NCI-H524 (cell line): ENCODE results near the gene FSTL3.
"Not testable (repeated sequence)": the region's sequence is repeated elsewhere in the genome, so short reads cannot be mapped to it uniquely, and the experiment has no call there.

ENCODE experiments used
- DNase-seq, 2 experiments: peaks; one replicate each; lab custom pipeline; 2025; lab: John Stamatoyannopoulos, UW

FSTL3 gene

DNA sequence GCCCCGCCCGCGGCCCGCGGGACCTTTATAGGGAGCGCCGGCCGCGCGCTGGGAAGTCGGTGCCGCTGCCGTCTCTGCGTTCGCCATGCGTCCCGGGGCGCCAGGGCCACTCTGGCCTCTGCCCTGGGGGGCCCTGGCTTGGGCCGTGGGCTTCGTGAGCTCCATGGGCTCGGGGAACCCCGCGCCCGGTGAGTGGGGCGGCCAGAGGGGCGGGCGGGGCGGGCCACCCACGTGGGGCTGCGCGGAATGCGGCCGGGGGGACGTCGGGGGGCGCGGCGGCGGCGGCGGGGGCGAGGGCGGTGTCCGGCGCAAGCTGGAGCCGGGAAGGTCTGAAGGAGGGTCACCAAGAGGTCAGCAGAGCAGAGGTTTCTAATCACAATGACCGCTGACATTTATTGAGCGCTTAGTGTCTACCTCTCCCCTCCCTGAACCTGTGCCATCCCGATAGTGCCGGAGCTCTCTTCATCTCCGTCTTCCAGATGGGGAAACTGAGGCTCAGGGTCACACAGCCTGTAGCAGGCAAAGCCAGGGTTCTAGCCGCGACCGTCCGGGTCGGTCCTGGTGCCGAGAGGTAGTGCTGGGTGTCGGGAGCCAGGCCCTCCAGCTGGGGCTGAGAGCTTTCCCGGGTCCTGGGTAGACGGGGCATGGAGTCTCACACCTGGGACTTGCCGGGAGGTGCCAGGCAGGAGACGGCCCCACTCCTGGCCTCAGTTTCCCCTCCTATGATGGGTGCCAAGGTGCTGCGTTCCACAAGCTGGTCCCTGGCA lies at the start of gene FSTL3:
TSS of gene FSTL3 (plus strand) at position 54 of the 767 bp plus-strand sequence. CDS start at position 86, 32 bp downstream.
- no peak for DNase-seq

DNA sequence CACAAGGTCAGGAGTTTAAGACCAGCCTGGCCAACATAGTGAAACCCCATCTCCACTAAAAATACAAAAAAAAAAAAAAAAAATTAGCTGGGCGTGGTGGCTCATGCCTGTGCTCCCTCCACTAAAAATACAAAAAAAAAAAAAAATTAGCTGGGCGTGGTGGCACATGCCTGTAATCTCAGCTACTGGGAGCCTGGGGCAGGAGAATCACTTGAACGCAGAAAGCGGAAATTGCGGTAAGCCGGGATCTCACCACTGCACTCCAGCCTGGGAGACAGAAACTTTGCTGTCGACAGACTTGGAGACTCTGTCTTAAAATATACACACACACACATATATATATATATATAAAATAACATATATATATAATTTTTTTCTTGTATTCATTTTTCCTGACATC lies 49.6 kb upstream of the FSTL3 start:
- DNase-seq = not testable (repeated sequence)

DNA sequence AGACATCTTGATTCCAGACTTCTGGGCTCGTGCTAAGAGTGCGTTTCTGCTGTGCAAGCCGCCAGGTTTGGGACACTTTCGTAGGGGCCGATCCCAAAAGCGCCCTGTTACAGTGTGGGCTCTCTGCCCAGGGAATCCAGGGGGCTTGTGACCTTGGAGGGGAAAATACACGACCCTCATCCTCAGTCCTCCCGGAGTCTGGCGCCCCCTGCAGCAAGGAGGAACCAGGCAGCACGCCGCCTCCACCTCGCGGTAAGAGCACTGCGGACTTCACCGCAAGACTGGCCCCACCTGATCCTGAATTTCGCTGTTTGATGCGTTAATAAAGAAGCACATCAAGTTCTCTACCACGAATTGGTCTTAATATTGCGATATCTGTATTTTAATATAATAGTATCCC lies 48.0 kb upstream of the FSTL3 start:
- no peak for DNase-seq

DNA sequence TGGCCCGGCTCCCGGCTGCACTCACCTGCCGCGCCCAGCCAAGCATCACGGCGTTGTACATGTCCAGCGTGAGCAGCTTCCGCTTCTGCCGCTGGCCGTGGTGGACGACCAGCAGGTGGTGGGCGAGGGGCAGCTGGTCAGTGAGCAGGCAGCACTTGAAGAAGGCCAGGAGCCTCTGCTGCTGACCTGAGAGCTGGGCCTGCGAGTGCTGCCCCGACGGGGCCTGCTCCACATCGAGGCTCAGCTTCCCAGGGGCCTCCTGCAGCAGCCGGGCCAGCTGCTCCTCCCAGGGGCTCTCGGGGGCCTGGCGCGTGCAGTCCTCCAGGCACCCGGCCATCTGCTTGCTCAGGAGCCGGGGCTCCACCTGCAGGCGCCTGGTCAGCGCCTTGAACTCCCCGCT lies 46.7 kb upstream of the FSTL3 start:
- peak in 1 of 2 experiments; percentile 65 for DNase-seq

DNA sequence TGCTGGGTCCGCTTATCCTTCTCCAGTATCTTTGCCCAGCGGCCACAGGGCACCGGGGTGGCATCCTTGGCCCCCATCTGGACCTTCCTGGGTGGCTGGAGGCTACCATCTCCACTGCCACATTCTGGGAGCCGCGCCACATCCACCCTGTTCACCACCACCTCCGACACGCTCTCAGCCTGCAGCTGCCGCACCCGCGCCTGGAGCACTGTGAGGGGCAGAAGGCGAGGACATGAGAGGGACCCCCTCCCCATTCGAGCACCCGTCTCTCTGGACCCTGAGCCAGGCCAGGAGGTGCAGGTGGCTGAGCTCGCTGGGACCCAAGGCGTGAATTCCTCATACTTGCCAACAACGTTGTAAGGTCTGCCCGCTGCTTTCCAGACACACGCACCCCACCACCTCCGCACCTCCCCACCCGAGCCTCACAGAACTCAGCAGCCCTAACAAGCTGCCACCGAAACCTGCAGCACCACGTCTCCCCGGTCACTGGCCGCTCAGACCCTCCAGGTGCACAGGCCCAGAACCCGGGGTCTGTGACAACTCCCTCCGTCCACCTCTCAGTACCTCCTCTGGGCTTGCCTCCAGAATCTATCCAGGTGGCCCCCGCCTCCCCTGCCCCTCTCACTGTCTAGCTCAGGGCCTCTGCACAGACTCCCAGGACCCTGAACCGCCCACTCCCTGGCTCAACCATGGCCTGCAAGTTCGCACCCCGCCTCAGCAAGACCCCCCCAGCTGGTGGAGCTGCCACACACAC lies 46.1 kb upstream of the FSTL3 start:
- DNase-seq = no peak

DNA sequence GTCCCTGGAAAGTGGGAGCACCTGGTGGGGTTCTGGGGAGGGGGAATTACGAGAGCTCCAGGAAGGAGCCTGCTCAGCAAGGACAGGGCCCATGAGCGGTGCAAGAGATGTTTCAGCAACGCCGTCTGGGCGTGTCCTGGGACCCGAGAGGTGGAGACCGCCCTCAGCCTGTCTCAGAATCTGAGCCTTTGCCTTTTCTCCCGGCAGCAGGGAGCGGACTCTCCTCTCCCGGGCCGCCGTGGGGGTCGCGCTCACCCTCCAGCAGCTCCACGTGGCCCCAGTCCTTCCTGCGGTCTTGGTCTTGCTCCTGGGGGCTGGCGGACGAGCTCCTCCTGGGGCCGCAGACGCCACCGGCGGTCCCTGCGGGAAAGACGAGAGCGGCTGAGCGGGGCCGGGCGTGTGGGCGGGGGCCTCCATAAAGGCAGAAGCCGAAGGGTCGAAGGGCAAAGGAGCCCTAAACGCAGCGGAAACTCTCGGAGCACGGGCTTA lies 43.6 kb upstream of the FSTL3 start:
- DNase-seq = no peak

DNA sequence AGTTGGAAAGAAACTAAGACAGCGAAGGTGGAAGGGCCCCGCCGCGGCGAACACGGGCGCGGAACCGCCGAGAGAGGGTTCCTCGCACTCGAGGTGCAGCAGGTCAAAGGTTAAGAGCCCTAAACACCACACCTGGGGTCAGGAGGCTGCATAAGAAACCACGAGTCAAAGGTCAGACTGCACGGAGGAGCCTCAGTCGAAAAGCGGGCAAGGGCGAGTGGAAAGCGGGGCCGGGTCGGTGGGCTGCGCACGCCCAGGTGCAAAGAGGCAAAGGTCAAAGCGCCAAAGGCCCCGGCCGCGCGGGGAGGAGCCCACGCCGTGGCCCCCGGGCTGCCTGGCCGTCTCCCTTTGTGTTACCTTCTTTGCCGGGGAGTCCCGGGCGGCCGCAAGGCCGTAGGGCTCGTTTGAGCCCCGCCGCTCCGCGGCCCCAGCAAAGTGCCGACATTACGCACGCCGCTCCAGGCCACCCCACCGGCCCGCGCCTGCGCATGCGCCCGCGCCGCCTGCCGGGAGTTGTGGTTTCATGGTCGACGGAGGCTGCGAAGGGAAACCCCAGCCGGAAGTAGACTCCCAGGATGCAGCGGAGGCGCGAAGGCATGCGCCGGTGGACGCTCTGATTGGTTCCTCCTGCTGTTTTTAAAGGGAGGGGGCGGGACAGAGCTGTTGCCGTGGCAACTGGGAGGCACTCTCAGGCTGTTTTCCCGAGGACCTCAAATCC lies 43.0 kb upstream of the FSTL3 start, which contains the start of gene POLRMT:
TSS of gene POLRMT (minus strand) at position 470 of the 718 bp plus-strand sequence. CDS start at position 445, 25 bp downstream.
- DNase-seq = peak; percentile 98 to 99

DNA sequence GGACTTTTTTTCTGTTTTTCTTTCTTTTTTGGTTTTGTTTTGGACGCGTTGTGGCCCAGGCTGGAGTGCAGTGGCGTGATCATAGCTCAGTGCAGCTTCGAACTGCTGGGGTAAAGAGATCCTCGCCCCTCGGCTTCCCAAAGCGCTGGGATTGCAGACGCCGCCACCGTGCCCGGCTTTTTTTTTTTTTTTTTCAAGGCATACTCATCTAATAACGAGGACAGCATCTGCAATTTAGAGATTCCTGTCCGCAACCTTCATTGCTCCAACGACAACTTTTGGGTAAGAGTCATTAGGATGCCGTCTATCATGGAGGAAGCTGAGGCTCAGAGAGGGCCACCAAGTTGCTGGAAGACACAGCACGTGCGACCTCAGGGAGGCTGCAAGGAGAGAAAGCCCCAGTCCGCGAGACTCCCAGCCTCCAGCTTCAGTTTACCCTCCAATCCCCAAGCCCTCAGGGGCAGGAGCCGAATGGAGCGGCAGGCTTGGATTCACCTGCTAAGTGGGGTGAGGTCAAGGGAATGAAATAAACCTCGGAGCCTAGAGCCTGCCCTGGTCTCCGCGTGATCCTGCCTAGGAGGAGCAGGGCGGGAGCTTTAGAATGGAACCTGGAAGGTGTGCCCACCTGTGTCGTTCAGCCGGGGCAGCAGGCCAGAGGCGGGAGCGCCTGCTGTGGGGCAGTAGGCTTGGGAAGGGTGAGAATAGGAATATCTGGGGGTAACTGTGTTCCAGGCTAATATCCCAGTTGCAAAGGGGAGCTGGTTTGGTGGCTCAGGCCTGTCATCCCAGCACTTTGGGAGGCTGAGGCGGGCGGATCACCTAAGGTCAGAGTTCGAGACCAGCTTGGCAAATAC lies 42.2 kb upstream of the FSTL3 start:
- peak in 1 of 2 experiments; percentile 23 for DNase-seq

DNA sequence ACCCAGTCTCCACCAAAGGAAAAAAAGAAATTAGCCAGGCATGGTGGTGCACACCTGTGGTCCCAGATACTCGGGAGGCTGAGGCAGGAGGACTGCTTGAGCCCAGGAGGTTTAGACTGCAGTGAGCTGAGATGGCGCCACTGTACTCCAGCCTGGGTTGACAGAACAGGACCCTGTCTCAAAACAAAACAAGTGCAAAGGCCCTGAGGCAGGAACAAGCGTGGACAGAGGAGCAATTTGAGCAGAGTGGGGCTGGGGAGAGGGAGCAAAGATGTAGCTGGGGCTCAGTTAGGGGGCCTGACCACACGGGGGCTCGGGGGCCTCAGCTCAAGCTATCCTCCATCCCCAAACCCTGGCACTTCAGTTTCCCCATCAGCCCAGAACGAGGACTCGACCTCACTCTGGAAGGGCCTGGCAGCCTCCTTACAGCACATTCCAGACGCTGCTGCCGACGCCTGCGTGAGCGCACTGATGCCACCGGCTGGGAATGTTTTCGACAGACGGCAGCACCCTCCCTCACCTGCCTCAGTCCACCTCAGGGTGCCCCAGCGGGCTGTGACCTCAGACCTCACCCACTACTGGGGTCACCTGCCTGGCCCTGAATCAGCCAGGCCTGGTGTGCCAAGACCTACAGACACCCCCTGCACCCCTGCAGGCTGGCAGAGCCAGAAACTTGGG lies 41.1 kb upstream of the FSTL3 start:
- DNase-seq = no peak

DNA sequence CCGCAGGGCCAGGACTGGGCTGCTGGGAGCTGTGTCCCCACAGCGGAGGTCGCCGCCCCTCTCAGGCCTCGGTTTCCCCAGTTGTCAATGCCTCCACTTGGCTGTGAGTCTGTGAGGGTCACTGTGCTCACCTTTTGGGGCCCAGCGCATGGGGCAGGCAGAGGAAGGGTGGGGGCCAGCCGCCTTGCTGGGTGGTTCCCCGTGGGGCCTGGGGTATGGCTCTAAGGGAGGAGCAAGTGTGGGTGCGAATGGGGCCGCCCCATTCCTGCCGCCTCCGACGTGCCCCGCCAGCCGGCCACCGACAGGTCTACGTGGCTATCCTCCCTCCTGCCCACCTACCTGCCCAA lies 37.3 kb upstream of the FSTL3 start:
- no peak for DNase-seq

DNA sequence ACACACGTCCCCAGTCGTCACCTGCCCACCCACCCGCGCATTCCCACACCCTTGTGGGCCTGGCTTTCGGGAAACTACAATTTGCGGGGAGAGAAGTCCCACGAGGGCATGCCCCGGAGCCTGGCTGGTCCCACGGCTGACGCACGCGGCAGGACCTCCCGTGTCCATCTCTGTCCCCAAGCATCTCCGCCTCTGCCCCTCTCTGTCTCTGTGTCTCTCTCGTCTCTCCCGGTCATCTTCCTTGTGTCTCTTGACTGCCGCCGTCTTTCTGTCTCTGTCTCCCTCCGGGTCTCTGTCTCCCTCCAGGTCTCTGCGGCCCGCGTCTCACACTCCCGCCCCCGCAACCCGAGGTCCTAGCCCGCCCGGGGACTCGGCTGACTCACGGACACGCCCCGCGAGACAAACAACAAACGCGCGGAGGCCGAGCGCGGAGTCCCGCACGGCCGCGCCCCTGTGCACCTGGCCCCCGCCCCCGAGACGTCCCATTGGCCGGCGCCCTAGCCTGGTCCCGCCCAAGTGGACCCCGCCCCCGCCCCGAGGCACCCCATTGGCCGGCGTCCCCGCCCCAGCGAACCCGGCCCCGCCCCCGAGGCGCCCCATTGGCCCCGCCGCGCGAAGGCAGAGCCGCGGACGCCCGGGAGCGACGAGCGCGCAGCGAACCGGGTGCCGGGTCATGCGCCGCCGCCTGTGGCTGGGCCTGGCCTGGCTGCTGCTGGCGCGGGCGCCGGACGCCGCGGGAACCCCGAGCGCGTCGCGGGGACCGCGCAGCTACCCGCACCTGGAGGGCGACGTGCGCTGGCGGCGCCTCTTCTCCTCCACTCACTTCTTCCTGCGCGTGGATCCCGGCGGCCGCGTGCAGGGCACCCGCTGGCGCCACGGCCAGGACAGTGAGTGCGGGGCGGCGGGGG lies 36.7 kb upstream of the FSTL3 start, which contains the start of gene FGF22:
TSS of gene FGF22 (plus strand) at position 627 of the 908 bp plus-strand sequence. CDS start at position 674, 47 bp downstream.
- DNase-seq = peak; percentile 78

DNA sequence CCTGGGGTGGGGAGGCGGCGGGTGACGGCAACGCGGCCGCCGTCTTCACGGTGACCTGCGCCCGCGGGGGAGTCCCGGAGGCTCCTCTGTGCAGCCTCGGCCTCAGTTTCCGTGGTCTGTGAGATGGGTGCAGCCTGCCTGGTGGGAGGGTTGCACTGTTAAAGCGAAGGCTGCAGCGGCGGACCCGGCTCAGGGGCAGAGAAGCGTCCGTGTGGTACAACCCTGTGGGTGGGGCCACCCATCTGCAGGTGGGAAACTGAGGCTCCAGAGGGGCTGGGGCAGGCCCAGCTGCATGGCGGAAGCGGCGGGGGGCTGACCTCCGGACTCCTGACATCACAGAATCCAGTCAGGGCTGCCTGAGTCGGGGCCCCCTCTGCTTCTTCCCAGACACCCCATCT lies 36.0 kb upstream of the FSTL3 start:
- no peak for DNase-seq

DNA sequence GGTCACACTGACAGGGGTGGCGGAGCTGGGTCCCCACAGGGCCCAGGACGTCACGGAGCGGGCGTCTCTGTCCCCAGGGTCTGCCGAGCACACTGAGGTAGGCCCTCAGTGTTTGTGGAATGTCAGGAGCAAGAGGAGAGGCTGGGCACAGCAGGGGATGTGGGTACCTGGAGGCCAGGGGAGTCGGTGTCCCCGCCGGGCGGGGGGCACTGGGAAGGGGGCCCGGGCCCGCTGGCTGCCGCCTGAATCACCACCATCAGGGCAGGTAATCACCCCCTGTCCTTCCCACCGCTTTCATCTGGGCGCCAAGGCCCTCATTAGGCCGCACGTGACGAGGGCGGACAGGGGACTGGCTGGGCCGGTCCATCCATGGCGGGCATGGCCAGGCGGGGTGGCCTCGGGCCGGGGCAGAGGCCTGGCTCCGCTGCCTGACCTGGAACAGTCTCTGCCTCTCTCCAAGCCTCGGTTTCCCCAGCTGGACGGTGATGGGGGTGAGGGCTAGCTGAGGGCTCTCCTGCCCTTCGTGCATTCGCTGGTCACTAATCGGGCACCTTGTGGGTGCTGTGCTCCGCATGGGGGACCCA lies 35.5 kb upstream of the FSTL3 start:
- DNase-seq = no peak

DNA sequence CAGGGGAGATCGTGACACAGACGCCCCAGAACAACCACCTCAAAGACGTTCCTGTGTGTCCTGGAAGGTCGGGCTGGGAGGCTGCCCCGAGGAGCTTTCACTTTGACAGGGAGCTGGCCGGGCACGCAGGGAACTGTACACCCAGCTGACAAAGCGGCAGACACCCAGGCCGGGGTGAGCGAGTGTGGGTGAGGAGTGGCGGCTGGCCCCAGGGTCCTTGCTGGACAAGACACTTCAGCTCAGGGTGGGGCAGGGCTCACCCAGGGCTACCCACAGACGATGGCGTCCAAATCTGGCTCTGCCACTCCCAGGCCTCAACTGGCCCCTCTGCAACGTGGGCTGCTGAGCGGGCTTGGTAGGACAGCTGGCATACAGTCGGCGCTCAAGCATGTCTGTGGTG lies 34.5 kb upstream of the FSTL3 start:
- DNase-seq = no peak

DNA sequence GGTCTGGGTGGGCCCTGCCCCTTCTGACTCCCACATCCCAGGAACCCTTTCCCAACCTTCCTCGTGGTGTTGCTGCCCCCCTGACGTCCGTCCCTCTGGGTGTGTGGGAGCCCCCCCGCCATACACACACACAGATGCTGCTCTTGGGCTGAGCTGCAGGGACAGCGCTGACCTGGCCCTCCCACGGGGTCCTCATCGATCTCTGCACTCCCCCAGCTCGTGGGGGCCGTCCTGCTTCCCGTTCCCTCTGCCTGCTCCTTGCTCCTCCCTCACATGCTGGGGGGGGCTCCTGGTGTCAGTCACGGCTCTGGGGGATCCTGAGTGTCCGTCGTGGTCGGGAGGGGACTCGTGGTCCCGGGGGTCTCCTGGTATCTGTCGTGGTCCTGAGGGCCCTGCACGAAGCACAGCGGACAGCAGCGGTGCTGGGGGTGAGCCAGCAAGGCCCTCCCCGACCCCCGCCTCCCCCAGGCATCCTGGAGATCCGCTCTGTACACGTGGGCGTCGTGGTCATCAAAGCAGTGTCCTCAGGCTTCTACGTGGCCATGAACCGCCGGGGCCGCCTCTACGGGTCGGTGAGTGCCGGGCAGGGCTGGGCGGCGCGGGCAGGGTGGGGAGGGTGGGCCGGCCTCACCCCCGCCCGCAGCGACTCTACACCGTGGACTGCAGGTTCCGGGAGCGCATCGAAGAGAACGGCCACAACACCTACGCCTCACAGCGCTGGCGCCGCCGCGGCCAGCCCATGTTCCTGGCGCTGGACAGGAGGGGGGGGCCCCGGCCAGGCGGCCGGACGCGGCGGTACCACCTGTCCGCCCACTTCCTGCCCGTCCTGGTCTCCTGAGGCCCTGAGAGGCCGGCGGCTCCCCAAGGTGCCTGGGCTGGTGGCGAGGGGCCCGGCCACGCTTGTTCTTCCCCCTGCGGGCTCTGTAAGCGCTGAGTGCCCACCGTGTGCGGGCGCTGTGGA lies 33.1 kb upstream of the FSTL3 start:
- DNase-seq = no peak

DNA sequence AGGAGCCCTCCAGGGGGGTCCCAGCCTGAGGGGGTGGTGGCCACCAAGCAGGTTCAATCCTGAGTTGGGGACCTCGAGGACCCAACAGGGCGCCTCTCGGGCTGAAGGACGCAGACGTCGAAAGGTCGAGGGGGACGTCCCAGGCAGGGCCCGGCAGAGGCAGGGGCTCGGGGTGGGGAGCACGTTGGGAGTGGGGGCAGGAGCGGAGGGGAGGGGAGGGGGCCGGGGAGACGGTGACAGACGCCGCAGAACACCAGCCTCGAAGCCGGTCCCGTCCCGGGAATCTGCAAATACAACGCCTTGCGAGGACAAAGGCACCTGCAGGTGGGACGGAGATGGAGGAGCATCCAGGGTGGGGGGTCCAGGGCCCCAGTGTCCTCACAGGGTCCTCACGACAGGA lies 32.5 kb upstream of the FSTL3 start:
- DNase-seq = no peak

DNA sequence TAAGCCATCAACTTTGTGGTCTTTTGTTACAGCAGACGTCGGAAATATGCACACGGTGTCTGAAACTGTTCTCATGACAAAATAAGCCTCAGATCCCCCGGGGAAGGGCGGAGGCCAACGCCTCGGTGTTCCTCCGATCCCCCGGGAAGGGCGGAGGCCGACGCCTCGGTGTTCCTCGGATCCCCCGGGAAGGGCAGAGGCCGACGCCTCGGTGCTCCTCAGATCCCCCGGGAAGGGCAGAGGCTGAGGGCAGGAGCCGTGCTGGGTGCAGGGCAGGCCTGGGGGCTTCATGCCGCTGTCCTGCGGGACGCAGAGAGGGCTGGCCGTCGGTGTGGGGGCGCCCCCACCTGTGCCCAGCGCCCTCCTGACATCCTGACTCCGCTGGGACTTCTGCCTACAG lies 31.8 kb upstream of the FSTL3 start:
- DNase-seq = no peak

DNA sequence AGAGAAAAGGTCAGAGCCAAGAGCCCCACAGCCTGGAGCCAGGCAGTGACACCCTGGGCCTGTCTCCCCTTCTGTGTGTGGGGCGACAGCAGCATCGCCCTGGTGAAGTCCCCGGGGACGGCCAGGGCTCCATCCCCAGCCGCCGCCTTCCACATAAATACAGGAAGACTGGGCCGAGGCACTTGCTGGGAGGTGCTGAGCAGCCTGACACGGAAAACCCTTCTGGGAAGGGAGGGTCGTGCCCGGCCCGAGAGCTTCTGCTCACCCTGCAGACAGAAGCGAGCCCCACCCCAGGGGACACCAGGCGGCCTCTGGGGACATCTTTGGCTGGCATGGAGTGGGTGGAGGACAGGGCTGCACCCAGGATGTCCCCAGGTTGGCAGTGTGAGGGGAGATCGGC lies 31.4 kb upstream of the FSTL3 start:
- DNase-seq = no peak
